GM12878 (cell line): ENCODE results near the gene SLC37A3. TPM values are rescaled to one million over a fixed set of nuclear protein-coding genes. Genes with fewer than 3 reads are reported as not detected.

Source experiments
- ATAC-seq: fragments of 200-7000 bp; cut with Tn5 transposase; 3 replicates; pipeline ENCODE4 v1.9.1; 2020; ENCODE audit warnings: mild to moderate bottlenecking, moderate library complexity
- BruUV-seq: library from RNA; stranded (reverse); fragments of 400-500 nt; replicated peaks from 2 replicates; lab custom pipeline; 2021; lab: Mats Ljungman, UMichigan
- CTCF ChIA-PET: fragments of 300-600 bp; sonication (Branson Sonifier 250); formaldehyde crosslinking; extraction: SDS; loops from one replicate; lab custom pipeline; 2021; ENCODE audit warnings: inconsistent platforms; lab: Yijun Ruan, JAX
- POLR2A ChIA-PET: fragments of 350-600 bp; formaldehyde crosslinking; extraction: SDS; loops from one replicate; lab custom pipeline; 2021; ENCODE audit warnings: inconsistent platforms; lab: Charles Lee
- RAD21 ChIA-PET: fragments of 300-600 bp; sonication (Branson Sonifier 250); formaldehyde crosslinking; loops from one replicate; lab custom pipeline; 2023; ENCODE audit warnings: antibody characterized with exemption; ENCODE audit not compliant: unreplicated experiment; lab: Charles Lee
- SMC1A ChIA-PET: fragments of 300-600 bp; sonication (Branson Sonifier 250); formaldehyde crosslinking; loops from one replicate; lab custom pipeline; 2023; ENCODE audit not compliant: unreplicated experiment, uncharacterized antibody; lab: Charles Lee
- DNase-seq: peaks from one replicate; pipeline ENCODE4 v3.0.0-alpha.2; 2011; ENCODE audit warnings: low read depth, low spot score
- FAIRE-seq: peaks from 3 replicates; lab custom pipeline; 2011; peaks lifted over from hg19 to GRCh38; lab: Jason Lieb, UNC
- H2AFZ ChIP-seq: 2 replicates; pipeline ENCODE4 v1.6.0; 2011; ENCODE audit warnings: low read depth, low read length, control low read depth; ENCODE audit not compliant: control insufficient read depth
- H3K27ac ChIP-seq: 2 replicates; pipeline ENCODE4 v1.5.1; 2011; ENCODE audit warnings: control low read depth; ENCODE audit not compliant: control insufficient read depth, insufficient read depth
- H3K27me3 ChIP-seq, 2 experiments: replicated peaks in 1 of 2; 2 replicates each; pipeline versions ENCODE4 v1.6.0 to v1.6.1; 2011; ENCODE audit warnings: low read length in 1 of 2; ENCODE audit not compliant: control insufficient read depth in 2 of 2, insufficient read depth in 2 of 2
- H3K36me3 ChIP-seq, 2 experiments: 2 replicates each; pipeline ENCODE4 v1.5.1; 2011; ENCODE audit warnings: low read length in 1 of 2; ENCODE audit not compliant: control insufficient read depth in 2 of 2, insufficient read depth in 2 of 2
- H3K4me1 ChIP-seq: 2 replicates; pipeline ENCODE4 v1.6.1; 2011; ENCODE audit warnings: mild to moderate bottlenecking, low read length, moderate library complexity, mixed read lengths; ENCODE audit not compliant: control insufficient read depth, insufficient read depth
- H3K4me2 ChIP-seq: 2 replicates; pipeline ENCODE4 v1.6.0; 2011; ENCODE audit warnings: control low read depth; ENCODE audit not compliant: control insufficient read depth, insufficient read depth
- H3K4me3 ChIP-seq: fragments of 200-600 bp; sonication (generic); 2 replicates; pipeline ENCODE4 v1.5.1; 2016
- H3K79me2 ChIP-seq: 2 replicates; pipeline ENCODE4 v1.6.0; 2011; ENCODE audit warnings: low read length; ENCODE audit not compliant: control insufficient read depth, insufficient read depth
- H3K9ac ChIP-seq: 2 replicates; pipeline ENCODE4 v1.8.0; 2011; ENCODE audit warnings: low read length, control low read depth, mixed read lengths; ENCODE audit not compliant: control insufficient read depth, insufficient read depth
- H3K9me3 ChIP-seq: replicated peaks from 3 replicates; pipeline ENCODE4 v1.5.1; 2011; ENCODE audit warnings: mild to moderate bottlenecking, low read length; ENCODE audit not compliant: control insufficient read depth, insufficient read depth
- H4K20me1 ChIP-seq: 2 replicates; pipeline ENCODE4 v1.6.0; 2011; ENCODE audit not compliant: control insufficient read depth, insufficient read depth
- CEBPB ChIP-seq, 2 experiments: fragments of 150-350 bp in 1 of 2; IDR thresholded peaks; 2 replicates each; pipeline ENCODE4 v1.6.1; 2012 to 2014; ENCODE audit warnings: low read depth in 2 of 2, low read length in 2 of 2, borderline replicate concordance in 1 of 2, inconsistent platforms in 1 of 2
- CHD1 ChIP-seq: IDR thresholded peaks from 2 replicates; pipeline ENCODE4 v1.6.1; 2012; ENCODE audit warnings: low read depth, low read length, improper control_type of control experiment
- CHD4 ChIP-seq: fragments of 200-600 bp; sonication (generic); IDR thresholded peaks from 2 replicates; pipeline ENCODE4 v1.6.1; 2016; ENCODE audit warnings: mild to moderate bottlenecking
- EGR1 ChIP-seq, 2 experiments: IDR thresholded peaks; 1 replicate in 1 of 2; 2 replicates in 1 of 2; pipeline ENCODE4 v1.6.1; 2011 to 2012; ENCODE audit warnings: low read depth in 2 of 2, low read length in 2 of 2, borderline replicate concordance in 1 of 2, mild to moderate bottlenecking in 1 of 2, moderate library complexity in 1 of 2
- GABPA ChIP-seq: IDR thresholded peaks from 2 replicates; pipeline ENCODE4 v1.6.1; 2014; ENCODE audit warnings: antibody characterized with exemption, low read depth, mild to moderate bottlenecking, inconsistent platforms
- NFYB ChIP-seq: IDR thresholded peaks from 2 replicates; pipeline ENCODE4 v1.6.1; 2011; ENCODE audit warnings: low read depth, mild to moderate bottlenecking, low read length, improper control_type of control experiment, moderate library complexity; ENCODE audit not compliant: insufficient read depth
- RAD21 ChIP-seq: IDR thresholded peaks from 2 replicates; pipeline ENCODE4 v1.6.1; 2011; ENCODE audit warnings: mild to moderate bottlenecking, low read depth, low read length, moderate library complexity; ENCODE audit not compliant: insufficient read depth
- RB1 ChIP-seq: fragments of 450-650 bp; formaldehyde crosslinking; IDR thresholded peaks from 2 replicates; pipeline ENCODE4 v1.6.1; 2017; ENCODE audit warnings: mild to moderate bottlenecking, borderline replicate concordance
- SRF ChIP-seq, 2 experiments: IDR thresholded peaks; 2 replicates each; pipeline ENCODE4 v1.6.1; 2011; ENCODE audit warnings: low read depth in 2 of 2, low read length in 2 of 2, mild to moderate bottlenecking in 1 of 2, moderate library complexity in 1 of 2
- TARDBP ChIP-seq: IDR thresholded peaks from 2 replicates; pipeline ENCODE4 v1.6.1; 2016; ENCODE audit warnings: borderline replicate concordance
- YY1 ChIP-seq: IDR thresholded peaks from 2 replicates; pipeline ENCODE4 v1.6.1; 2011; ENCODE audit warnings: low read depth, mild to moderate bottlenecking, low read length
- ZNF24 ChIP-seq: fragments of 450-650 bp; IDR thresholded peaks from 2 replicates; pipeline ENCODE4 v1.6.1; 2017; ENCODE audit warnings: antibody characterized with exemption, mild to moderate bottlenecking
- WGBS: methylation state at CpG from one replicate; pipeline ENCODE4 v1.1.6; 2016; ENCODE audit warnings: low lambda C conversion rate; ENCODE audit not compliant: insufficient replicate concordance, insufficient coverage; ENCODE audit errors: missing lambda C conversion rate; 5-methylcytosine and 5-hydroxymethylcytosine counted together
- in situ Hi-C: fragments of 300-500 bp; cut with MboI; formaldehyde crosslinking; loops from 9 replicates; pipeline ENCODE4 v1.14.3; 2018; ENCODE audit warnings: mixed read lengths
- intact Hi-C: fragments of 100-400 bp; cut with micrococcal nuclease; formaldehyde crosslinking; loops from one replicate; pipeline ENCODE4 v1.14.2; 2022; ENCODE audit not compliant: unreplicated experiment
- polyA plus RNA-seq, 11 experiments: library from polyadenylated mRNA; depleted of rRNA in 4 of 11; unstranded in 6 of 11; stranded (reverse) in 5 of 11; fragments of >200 nt; fragmentation: Nextera tagmentation in 4 of 11; fragmentation: Illumina TruSeq in 1 of 11; extraction: Ambion mirVana in 4 of 11; extraction: Trizol in 1 of 11; gene quantifications; 1 replicate in 1 of 11; 2 replicates in 10 of 11; pipeline versions ENCODE4 v1.2.1 to v1.2.3, GENCODE V29; 2011 to 2016; ENCODE audit warnings: inconsistent platforms in 2 of 11, missing spikeins in 2 of 11, low read depth in 1 of 11
- total RNA-seq, 4 experiments: library from RNA; depleted of rRNA in 3 of 4; stranded (reverse); fragments of >200 nt in 3 of 4; fragmentation: Illumina TruSeq in 1 of 4; extraction: Trizol in 1 of 4; gene quantifications; 2 replicates each; pipeline versions ENCODE4 v1.2.1 to v1.2.3, GENCODE V29; 2013 to 2021
- TF ChIP-seq, protein P1 (sequence below): fragments of 450-650 bp; conservative IDR thresholded peaks from 2 replicates; pipeline ENCODE4 v1.6.1; 2017; ENCODE audit warnings: mild to moderate bottlenecking, moderate library complexity
- TF ChIP-seq, protein P2 (sequence below): IDR thresholded peaks from 2 replicates; pipeline ENCODE4 v1.6.1; 2011; ENCODE audit warnings: low read depth, low read length, improper control_type of control experiment, borderline replicate concordance
- TF ChIP-seq, protein P3 (sequence below): fragments of 150-350 bp; IDR thresholded peaks from 2 replicates; pipeline ENCODE4 v1.6.1; 2016; ENCODE audit warnings: low read depth, low read length

The SLC37A3 gene
- total and polyA plus RNA-seq, 10 of the 15 experiments (the other 5 are each of a cell fraction or from before 2014, with no cell fraction given) = 3.7 to 13.6 (median 11.0) TPM

DNA sequence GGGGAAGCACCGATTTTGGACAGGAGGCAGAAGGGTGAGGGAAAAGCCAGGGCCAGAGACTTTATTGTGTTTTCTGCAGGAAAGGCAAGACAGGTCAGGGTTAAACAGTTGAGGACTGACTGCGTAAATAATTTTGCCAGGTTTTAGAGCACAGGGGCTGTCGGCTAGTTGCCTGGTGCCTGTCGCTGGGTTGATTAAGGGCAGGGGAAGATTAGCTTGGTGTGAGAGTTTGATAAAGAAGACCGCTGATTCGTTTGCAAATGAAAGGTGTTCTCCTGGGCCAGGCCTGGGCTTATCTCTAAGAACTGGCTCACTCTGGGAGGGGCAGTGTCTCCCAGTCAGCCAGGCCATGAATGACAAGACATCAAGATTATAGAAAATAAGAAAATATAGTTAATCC, 75.6 kb downstream of the SLC37A3 start:
- in situ Hi-C loops = no loop called here
- TF ChIP-seq YY1 (no peak), ZNF24 (no peak), CEBPB (IDR thresholded peaks at IDR 0.05; ENCODE audit: borderline replicate concordance in 1 of 2, low read depth in 2 of 2, low read length in 2 of 2) (no peak), EGR1 (IDR thresholded peaks at IDR 0.05; ENCODE audit: borderline replicate concordance in 1 of 2, low read depth in 2 of 2, low read length in 2 of 2) (no peak), CHD1 (no peak), GABPA (no peak), TARDBP (no peak), RAD21 (no peak), SRF (IDR thresholded peaks at IDR 0.05; ENCODE audit: low read depth in 2 of 2, low read length in 2 of 2) (no peak), RB1 (no peak), NFYB (no peak), CHD4 (no peak)
- TF ChIP-seq, protein P1, sequence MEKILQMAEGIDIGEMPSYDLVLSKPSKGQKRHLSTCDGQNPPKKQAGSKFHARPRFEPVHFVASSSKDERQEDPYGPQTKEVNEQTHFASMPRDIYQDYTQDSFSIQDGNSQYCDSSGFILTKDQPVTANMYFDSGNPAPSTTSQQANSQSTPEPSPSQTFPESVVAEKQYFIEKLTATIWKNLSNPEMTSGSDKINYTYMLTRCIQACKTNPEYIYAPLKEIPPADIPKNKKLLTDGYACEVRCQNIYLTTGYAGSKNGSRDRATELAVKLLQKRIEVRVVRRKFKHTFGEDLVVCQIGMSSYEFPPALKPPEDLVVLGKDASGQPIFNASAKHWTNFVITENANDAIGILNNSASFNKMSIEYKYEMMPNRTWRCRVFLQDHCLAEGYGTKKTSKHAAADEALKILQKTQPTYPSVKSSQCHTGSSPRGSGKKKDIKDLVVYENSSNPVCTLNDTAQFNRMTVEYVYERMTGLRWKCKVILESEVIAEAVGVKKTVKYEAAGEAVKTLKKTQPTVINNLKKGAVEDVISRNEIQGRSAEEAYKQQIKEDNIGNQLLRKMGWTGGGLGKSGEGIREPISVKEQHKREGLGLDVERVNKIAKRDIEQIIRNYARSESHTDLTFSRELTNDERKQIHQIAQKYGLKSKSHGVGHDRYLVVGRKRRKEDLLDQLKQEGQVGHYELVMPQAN = no peak
- TF ChIP-seq, protein P2, sequence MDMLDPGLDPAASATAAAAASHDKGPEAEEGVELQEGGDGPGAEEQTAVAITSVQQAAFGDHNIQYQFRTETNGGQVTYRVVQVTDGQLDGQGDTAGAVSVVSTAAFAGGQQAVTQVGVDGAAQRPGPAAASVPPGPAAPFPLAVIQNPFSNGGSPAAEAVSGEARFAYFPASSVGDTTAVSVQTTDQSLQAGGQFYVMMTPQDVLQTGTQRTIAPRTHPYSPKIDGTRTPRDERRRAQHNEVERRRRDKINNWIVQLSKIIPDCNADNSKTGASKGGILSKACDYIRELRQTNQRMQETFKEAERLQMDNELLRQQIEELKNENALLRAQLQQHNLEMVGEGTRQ = no peak
- TF ChIP-seq, protein P3, sequence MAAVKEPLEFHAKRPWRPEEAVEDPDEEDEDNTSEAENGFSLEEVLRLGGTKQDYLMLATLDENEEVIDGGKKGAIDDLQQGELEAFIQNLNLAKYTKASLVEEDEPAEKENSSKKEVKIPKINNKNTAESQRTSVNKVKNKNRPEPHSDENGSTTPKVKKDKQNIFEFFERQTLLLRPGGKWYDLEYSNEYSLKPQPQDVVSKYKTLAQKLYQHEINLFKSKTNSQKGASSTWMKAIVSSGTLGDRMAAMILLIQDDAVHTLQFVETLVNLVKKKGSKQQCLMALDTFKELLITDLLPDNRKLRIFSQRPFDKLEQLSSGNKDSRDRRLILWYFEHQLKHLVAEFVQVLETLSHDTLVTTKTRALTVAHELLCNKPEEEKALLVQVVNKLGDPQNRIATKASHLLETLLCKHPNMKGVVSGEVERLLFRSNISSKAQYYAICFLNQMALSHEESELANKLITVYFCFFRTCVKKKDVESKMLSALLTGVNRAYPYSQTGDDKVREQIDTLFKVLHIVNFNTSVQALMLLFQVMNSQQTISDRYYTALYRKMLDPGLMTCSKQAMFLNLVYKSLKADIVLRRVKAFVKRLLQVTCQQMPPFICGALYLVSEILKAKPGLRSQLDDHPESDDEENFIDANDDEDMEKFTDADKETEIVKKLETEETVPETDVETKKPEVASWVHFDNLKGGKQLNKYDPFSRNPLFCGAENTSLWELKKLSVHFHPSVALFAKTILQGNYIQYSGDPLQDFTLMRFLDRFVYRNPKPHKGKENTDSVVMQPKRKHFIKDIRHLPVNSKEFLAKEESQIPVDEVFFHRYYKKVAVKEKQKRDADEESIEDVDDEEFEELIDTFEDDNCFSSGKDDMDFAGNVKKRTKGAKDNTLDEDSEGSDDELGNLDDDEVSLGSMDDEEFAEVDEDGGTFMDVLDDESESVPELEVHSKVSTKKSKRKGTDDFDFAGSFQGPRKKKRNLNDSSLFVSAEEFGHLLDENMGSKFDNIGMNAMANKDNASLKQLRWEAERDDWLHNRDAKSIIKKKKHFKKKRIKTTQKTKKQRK = no peak
- TF ChIP-seq, all 136 proteins: peak for 0
- SMC1A ChIA-PET = interaction anchor here (0.5 to 1.1 kb wide), 2 partner anchors 12 to 93 kb away, joined by 3 read pairs; no protein-coding TSS in a partner anchor
- 76% methylated on average over 6 of the region's 6 CpGs for WGBS
- RAD21 ChIA-PET = no interaction called here
- H3K27ac ChIP-seq = no peak overlapping the region
- POLR2A ChIA-PET = no interaction called here
- peaks cover 0 to 1% of the 10 kb centered on the region in 2 experiments; a peak in 1 of 4 replicates for H3K27me3 ChIP-seq
- no peaks in the 10 kb centered on the region for H3K36me3 ChIP-seq
- no peak overlapping the region for H3K9ac ChIP-seq
- H3K9me3 ChIP-seq = no peaks in the 10 kb centered on the region
- H3K79me2 ChIP-seq = no peaks in the 10 kb centered on the region
- H3K4me3 ChIP-seq = no peak overlapping the region
- intact Hi-C loops = no loop called here
- ATAC-seq (no peak), FAIRE-seq (no peak), DNase-seq (no peak)
- H3K4me2 ChIP-seq = no peak overlapping the region
- CTCF ChIA-PET = no interaction called here
- no TSS peak for BruUV-seq
- H3K4me1 ChIP-seq = no peaks in the 10 kb centered on the region
- H4K20me1 ChIP-seq = no peaks in the 10 kb centered on the region
- no peak overlapping the region for H2AFZ ChIP-seq
